Peyer's patch (tissue), 4 donors: ENCODE results near the gene USP10. TPM values are rescaled to one million over a fixed set of nuclear protein-coding genes. Genes with fewer than 3 reads are reported as not detected.

Source experiments
- DNase-seq, 3 donors: peaks; one replicate each; pipeline ENCODE4 v3.0.0-alpha.2; 2017 to 2019
- H3K27ac ChIP-seq, 4 donors: fragments of 200-600 bp; sonication (generic); one replicate each; pipeline ENCODE4 v1.5.1; 2016 to 2019
- H3K27me3 ChIP-seq, 2 donors: fragments of 200-600 bp; sonication (generic); one replicate each; pipeline ENCODE4 v1.5.1; 2019
- H3K36me3 ChIP-seq, 3 donors: fragments of 200-600 bp; sonication (generic); one replicate each; pipeline ENCODE4 v1.5.1; 2016 to 2019
- H3K4me1 ChIP-seq, 4 donors: fragments of 200-600 bp; sonication (generic); one replicate each; pipeline ENCODE4 v1.5.1; 2016 to 2019
- H3K4me3 ChIP-seq, 4 donors: fragments of 200-600 bp; sonication (generic); 1 replicate in 3 of 4; 2 replicates in 1 of 4; pipeline ENCODE4 v1.5.1; 2016 to 2019; ENCODE audit warnings: mild to moderate bottlenecking in 1 of 4
- H3K9me3 ChIP-seq, 4 donors: fragments of 200-600 bp; sonication (generic); one replicate each; pipeline ENCODE4 v1.5.1; 2016 to 2019; ENCODE audit warnings: mild to moderate bottlenecking in 1 of 4
- CTCF ChIP-seq, 6 experiments: fragments of 450-650 bp in 4 of 6; fragments of 200-600 bp in 2 of 6; sonication (generic) in 1 of 6; IDR thresholded peaks; one replicate each; pipeline ENCODE4 v1.5.1; 2017 to 2019; ENCODE audit warnings: antibody characterized with exemption in 6 of 6, mild to moderate bottlenecking in 3 of 6, moderate library complexity in 1 of 6
- POLR2A ChIP-seq, 2 donors: fragments of 450-650 bp; IDR thresholded peaks; one replicate each; pipeline ENCODE4 v1.5.1; 2017; ENCODE audit warnings: antibody characterized with exemption in 2 of 2, mild to moderate bottlenecking in 2 of 2, moderate library complexity in 2 of 2
- total RNA-seq, 4 donors: library from RNA; depleted of rRNA; stranded (reverse); fragments of >200 nt; gene quantifications; one replicate each; pipeline ENCODE4 v1.1.0, GENCODE V29; 2016

Gene USP10
- total RNA-seq, 4 donors from 2014 or later: 48.0 to 85.5 (median 59.9) TPM

GRCh38 chr16:84738255-84739038 lies 38.6 kb downstream of the USP10 start:
- Histone ChIP-seq H3K9me3 (no peaks in the 10 kb centered on the region), H3K4me1 (peaks cover 0 to 55% (median 0%) of the 10 kb centered on the region in 4 donors), H3K4me3 (peak overlapping the region in 1 of 4 donors; percentile 8), H3K27me3 (no peaks in the 10 kb centered on the region), H3K36me3 (no peaks in the 10 kb centered on the region), H3K27ac (peak overlapping the region; percentile 35 to 85 (median 66))
- peak; percentile 80 to 95 (median 85) for DNase-seq
- peak; percentile 80 to 97 (median 92) for TF ChIP-seq CTCF (IDR thresholded peaks at IDR 0.05)
- peak in 1 of 2 donors; percentile 17 for TF ChIP-seq POLR2A (IDR thresholded peaks at IDR 0.05)

GRCh38 chr16:84739349-84740124 lies 39.7 kb downstream of the USP10 start:
- TF ChIP-seq CTCF (IDR thresholded peaks at IDR 0.05) (no peak), POLR2A (IDR thresholded peaks at IDR 0.05) (no peak)
- DNase-seq: no peak
- Histone ChIP-seq H3K36me3 (no peaks in the 10 kb centered on the region), H3K4me1 (peaks cover 0 to 55% (median 0%) of the 10 kb centered on the region in 4 donors), H3K4me3 (no peak overlapping the region), H3K27ac (peak overlapping the region in 3 of 4 donors; percentile 9 to 85 (median 47)), H3K9me3 (no peaks in the 10 kb centered on the region), H3K27me3 (no peaks in the 10 kb centered on the region)

DNA sequence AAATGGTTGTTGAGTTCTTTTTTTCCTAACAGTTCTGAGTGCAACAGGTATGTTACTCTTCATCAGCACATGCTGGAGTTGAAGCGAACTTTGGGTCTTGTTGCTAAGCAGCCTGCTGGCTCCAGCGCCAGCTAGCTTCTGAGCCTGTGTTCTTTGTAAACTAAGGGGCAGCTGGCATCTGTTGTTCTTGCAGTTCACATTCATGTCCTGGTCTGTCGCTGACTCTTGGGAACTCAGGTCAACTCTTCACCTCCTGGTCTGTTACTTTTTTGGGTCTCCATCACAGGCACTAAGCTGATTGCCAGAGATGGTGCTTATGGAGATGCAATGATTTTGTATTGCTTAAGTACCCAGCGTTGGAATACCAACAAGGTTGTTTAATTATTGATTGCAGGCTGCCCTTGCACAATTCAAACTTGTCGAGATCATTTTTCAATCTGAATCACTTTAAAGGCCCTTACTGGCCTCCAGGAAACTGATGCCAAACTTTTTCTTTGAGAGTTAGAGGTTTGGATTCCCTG lies 40.9 kb downstream of the USP10 start:
- no peaks in the 10 kb centered on the region for H3K27me3 ChIP-seq
- no peak for DNase-seq
- no peaks in the 10 kb centered on the region for H3K9me3 ChIP-seq
- no peak for TF ChIP-seq POLR2A (IDR thresholded peaks at IDR 0.05)
- no peak for TF ChIP-seq CTCF (IDR thresholded peaks at IDR 0.05)
- peaks cover 0 to 55% (median 0%) of the 10 kb centered on the region in 4 donors for H3K4me1 ChIP-seq
- no peak overlapping the region for H3K27ac ChIP-seq
- peaks cover 0 to 11% (median 0%) of the 10 kb centered on the region in 3 donors for H3K36me3 ChIP-seq
- H3K4me3 ChIP-seq: no peak overlapping the region

DNA sequence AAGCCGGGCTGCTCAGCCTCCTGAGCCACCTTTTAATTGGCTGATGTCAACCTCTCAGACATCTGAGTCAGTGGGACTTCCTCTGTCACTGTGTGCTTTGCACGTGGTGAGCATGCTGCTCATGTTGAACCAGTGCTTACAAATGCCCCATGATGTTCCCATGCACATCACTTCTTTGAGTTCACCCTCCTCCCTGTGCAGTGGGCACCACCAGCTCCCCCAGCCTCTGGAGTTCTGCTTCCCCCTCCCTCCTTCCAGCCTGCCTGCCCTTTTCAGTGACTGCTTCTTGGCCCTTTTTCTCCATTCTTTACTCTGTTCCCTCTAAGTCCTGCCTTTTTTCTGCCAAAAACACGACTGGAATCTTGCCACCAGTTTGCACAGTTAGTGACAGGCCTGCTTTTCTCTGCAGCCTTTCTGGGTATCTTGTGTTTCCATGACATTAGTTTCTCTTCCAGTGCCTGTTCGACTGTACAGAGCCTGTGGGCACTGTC lies 41.6 kb downstream of the USP10 start:
- no peaks in the 10 kb centered on the region for H3K9me3 ChIP-seq
- peaks cover 0 to 11% (median 0%) of the 10 kb centered on the region in 3 donors for H3K36me3 ChIP-seq
- H3K4me3 ChIP-seq: no peak overlapping the region
- H3K4me1 ChIP-seq: peaks cover 0 to 51% (median 0%) of the 10 kb centered on the region in 4 donors
- H3K27me3 ChIP-seq: no peaks in the 10 kb centered on the region
- no peak for DNase-seq
- H3K27ac ChIP-seq: no peak overlapping the region
- TF ChIP-seq CTCF (IDR thresholded peaks at IDR 0.05) (no peak), POLR2A (IDR thresholded peaks at IDR 0.05) (no peak)

GRCh38 chr16:84742641-84743092 lies 42.9 kb downstream of the USP10 start:
- no peaks in the 10 kb centered on the region for H3K27me3 ChIP-seq
- H3K4me3 ChIP-seq: no peak overlapping the region
- H3K9me3 ChIP-seq: no peaks in the 10 kb centered on the region
- TF ChIP-seq CTCF (IDR thresholded peaks at IDR 0.05) (no peak), POLR2A (IDR thresholded peaks at IDR 0.05) (no peak)
- no peak for DNase-seq
- H3K36me3 ChIP-seq: peaks cover 0 to 11% (median 0%) of the 10 kb centered on the region in 3 donors
- peaks cover 0 to 41% (median 0%) of the 10 kb centered on the region in 4 donors for H3K4me1 ChIP-seq
- H3K27ac ChIP-seq: no peak overlapping the region
